Heart left ventricle (tissue), 16 donors: ENCODE data around the gene MESP1. TPM values are rescaled to one million over a fixed set of nuclear protein-coding genes. Genes with fewer than 3 reads are reported as not detected.

Experiments
- ATAC-seq, 4 donors: fragments of 200-7000 bp; cut with Tn5 transposase; one replicate each; pipeline ENCODE4 v1.9.1; 2020 to 2022; ENCODE audit warnings: moderate library complexity in 4 of 4, mild to moderate bottlenecking in 3 of 4, moderate number of reproducible peaks in 1 of 4
- DNase-seq, 5 donors: peaks; one replicate each; pipeline ENCODE4 v3.0.0-alpha.2; 2020
- H3K27ac ChIP-seq, 12 donors: fragments of 200-600 bp; sonication (generic) in 4 of 12; one replicate each; pipeline versions ENCODE4 v1.5.0 to v1.8.0; 2016 to 2022; ENCODE audit warnings: mild to moderate bottlenecking in 2 of 12
- H3K27me3 ChIP-seq, 9 donors: fragments of 200-600 bp; sonication (generic) in 2 of 9; one replicate each; pipeline versions ENCODE4 v1.5.1 to v1.8.0; 2016 to 2022; ENCODE audit warnings: mild to moderate bottlenecking in 3 of 9
- H3K36me3 ChIP-seq, 9 donors: fragments of 200-600 bp; sonication (generic) in 2 of 9; one replicate each; pipeline versions ENCODE4 v1.5.0 to v1.8.0; 2018 to 2022; ENCODE audit warnings: mild to moderate bottlenecking in 2 of 9
- H3K4me1 ChIP-seq, 12 donors: fragments of 200-600 bp; sonication (generic) in 4 of 12; one replicate each; pipeline versions ENCODE4 v1.5.0 to v1.8.0; 2016 to 2022; ENCODE audit warnings: mild to moderate bottlenecking in 3 of 12
- H3K4me3 ChIP-seq, 12 donors: fragments of 200-600 bp; sonication (generic) in 4 of 12; one replicate each; pipeline versions ENCODE4 v1.5.0 to v1.8.0; 2017 to 2022; ENCODE audit warnings: mild to moderate bottlenecking in 9 of 12, moderate library complexity in 4 of 12
- H3K9me3 ChIP-seq, 12 donors: fragments of 200-600 bp; sonication (generic) in 4 of 12; one replicate each; pipeline versions ENCODE4 v1.5.0 to v1.8.0; 2016 to 2022; ENCODE audit warnings: mild to moderate bottlenecking in 1 of 12
- POLR2A ChIP-seq, 2 donors: fragments of 450-650 bp; IDR thresholded peaks; one replicate each; pipeline ENCODE4 v1.6.1; 2017; ENCODE audit warnings: antibody characterized with exemption in 2 of 2, mild to moderate bottlenecking in 2 of 2, moderate library complexity in 2 of 2
- WGBS, 4 donors: extraction: QIAGEN DNeasy Blood & Tissue Kit in 2 of 4; methylation state at CpG; one replicate each; pipeline versions ENCODE4 v1.1.5 to v1.1.7; 2013 to 2018; 5-methylcytosine and 5-hydroxymethylcytosine counted together
- intact Hi-C, 10 donors: fragments of 100-400 bp; cut with DNase I; formaldehyde crosslinking; loops; one replicate each; pipeline versions ENCODE4 v1.11.1 to v1.14.2; 2022
- polyA plus RNA-seq, 2 donors: library from polyadenylated mRNA; stranded (reverse); fragments of 200-250 nt; gene quantifications; one replicate each; pipeline ENCODE4 v1.2.3, GENCODE V29; 2013
- total RNA-seq, 9 donors: library from RNA; depleted of rRNA in 2 of 9; stranded (reverse); fragments of >200 nt in 2 of 9; fragmentation: NEBNext Ultra II Directional in 3 of 9; extraction: Animal tissue kit (Norgen Biotek cat#: 25700) in 3 of 9; gene quantifications; one replicate each; pipeline versions ENCODE4 v1.1.0 to v1.2.4, GENCODE V29; 2016 to 2023
- TF ChIP-seq, protein P1 (sequence below), 12 donors: fragments of 200-600 bp; sonication (generic) in 4 of 12; IDR thresholded peaks; one replicate each; pipeline versions ENCODE4 v1.5.0 to v1.8.0; 2018 to 2022; ENCODE audit warnings: antibody characterized with exemption in 12 of 12, mild to moderate bottlenecking in 5 of 12
- donor health status: ischemic (EF 13 %, LVEDD 7.1; RV severe dilation, severe dysfunction).
- donor health status: healthy with polysubstance abuse.
- donor health status: DM: no; HTN: yes; CAD: no.
- donor health status: DM: no; HTN: no; CAD: no.
- donor health status: ischemic (EF 25% LVEDD 6.9; RV normal size, moderate dysfunction).
- donor health status: ischemic (EF 25% LVEDD 5.7; RV mildly dilated, moderate dysfunction).
- donor health status: healthy.
- donor health status: DM: yes; HTN: yes; CAD: no.
- donor health status: ischemic (EF 35%, LVEDD 5.7; RV mildly dilated, moderate dysfunction).
- donor health status: nonischemic (EF 11% LVEDD 7.7; RV severe dilation, severe dysfunction).
- donor health status: DM: yes; HTN: yes; CAD: no.
- donor health status: PGD.
- donor health status: ischemic (EF 29% LVEDD 5.4; RV normal size, mild dysfunction).
- donor health status: nonischemic (EF 23%, LVEDD 6.1; RV moderate dilation, normal function).

Gene MESP1
- total and polyA plus RNA-seq, 11 donors = 0.43 to 6.9 (median 5.1) TPM

DNA sequence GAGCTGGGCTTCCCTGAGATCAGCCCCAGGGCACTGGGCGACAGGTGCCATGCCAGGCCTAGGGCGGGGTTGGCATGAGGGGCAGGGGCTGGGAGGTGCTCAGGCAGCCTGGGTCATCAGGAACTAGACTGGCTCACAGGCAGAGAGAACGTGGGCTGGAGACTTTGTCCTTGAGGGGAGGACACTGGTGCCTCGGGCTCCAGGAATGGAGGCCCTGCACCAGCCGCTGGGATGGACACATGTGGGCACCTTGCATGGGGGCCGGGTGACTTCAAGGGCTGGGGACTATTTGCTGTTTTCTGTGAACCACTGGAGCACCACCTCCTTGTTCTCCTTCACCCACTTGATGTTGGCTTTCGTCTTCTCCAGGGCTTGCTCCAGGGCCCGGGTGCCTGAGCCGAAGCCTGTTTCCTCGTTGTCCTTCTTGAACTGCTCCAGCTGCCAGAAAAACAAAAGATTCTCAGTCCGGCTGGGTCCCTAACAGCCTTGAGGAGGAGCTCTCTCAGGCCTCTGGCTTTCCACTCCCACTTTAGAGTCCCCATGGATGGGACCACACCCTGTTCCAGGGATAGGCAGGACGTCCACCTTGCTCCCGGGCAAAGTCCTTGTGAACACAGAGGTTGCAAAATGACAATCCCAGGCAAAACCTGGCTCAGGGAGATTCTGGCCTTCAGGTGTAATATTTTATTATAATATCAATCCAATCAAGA lies 34.2 kb upstream of the MESP1 start:
- intact Hi-C loops = no loop called here
- ATAC-seq = peak in 1 of 4 donors; percentile 42
- TF ChIP-seq POLR2A (IDR thresholded peaks at IDR 0.05) = no peak
- TF ChIP-seq, protein P1, sequence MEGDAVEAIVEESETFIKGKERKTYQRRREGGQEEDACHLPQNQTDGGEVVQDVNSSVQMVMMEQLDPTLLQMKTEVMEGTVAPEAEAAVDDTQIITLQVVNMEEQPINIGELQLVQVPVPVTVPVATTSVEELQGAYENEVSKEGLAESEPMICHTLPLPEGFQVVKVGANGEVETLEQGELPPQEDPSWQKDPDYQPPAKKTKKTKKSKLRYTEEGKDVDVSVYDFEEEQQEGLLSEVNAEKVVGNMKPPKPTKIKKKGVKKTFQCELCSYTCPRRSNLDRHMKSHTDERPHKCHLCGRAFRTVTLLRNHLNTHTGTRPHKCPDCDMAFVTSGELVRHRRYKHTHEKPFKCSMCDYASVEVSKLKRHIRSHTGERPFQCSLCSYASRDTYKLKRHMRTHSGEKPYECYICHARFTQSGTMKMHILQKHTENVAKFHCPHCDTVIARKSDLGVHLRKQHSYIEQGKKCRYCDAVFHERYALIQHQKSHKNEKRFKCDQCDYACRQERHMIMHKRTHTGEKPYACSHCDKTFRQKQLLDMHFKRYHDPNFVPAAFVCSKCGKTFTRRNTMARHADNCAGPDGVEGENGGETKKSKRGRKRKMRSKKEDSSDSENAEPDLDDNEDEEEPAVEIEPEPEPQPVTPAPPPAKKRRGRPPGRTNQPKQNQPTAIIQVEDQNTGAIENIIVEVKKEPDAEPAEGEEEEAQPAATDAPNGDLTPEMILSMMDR (IDR thresholded peaks at IDR 0.05) = no peak
- Histone ChIP-seq H3K9me3 (peaks cover 0 to 21% (median 3%) of the 10 kb centered on the region in 12 donors), H3K27me3 (no peaks in the 10 kb centered on the region), H3K27ac (no peak overlapping the region), H3K4me1 (peaks cover 0 to 25% (median 0%) of the 10 kb centered on the region in 12 donors), H3K36me3 (peaks cover 0 to 26% (median 0%) of the 10 kb centered on the region in 9 donors), H3K4me3 (no peak overlapping the region)
- DNase-seq = no peak
- WGBS, 4 donors = 66 to 80% (median 71%) methylated on average over 9 to 13 of the region's 13 CpGs

DNA sequence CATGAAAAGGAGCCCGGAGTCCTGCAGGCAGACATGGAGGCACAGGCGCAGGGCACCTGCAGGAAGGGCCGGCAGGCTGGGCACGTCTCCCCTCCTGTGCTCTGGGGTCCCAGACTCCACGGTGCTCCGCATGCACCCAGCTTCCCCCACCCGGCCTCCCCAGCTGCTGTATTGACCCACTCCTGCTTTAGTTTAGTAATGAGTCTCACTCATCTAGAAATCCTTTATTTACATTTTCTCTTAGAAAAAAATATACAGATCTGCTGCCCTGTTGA lies 33.6 kb upstream of the MESP1 start:
- Histone ChIP-seq H3K27me3 (no peaks in the 10 kb centered on the region), H3K4me1 (peaks cover 0 to 26% (median 0%) of the 10 kb centered on the region in 12 donors), H3K27ac (no peak overlapping the region), H3K36me3 (peaks cover 0 to 25% (median 0%) of the 10 kb centered on the region in 9 donors), H3K9me3 (peaks cover 0 to 21% (median 3%) of the 10 kb centered on the region in 12 donors), H3K4me3 (no peak overlapping the region)
- intact Hi-C loops = loop anchor here in 1 of 10 donors (5.0 kb wide), 1 partner anchor 38 kb away; no protein-coding TSS in a partner anchor
- TF ChIP-seq POLR2A (IDR thresholded peaks at IDR 0.05) = no peak
- TF ChIP-seq, protein P1 (IDR thresholded peaks at IDR 0.05) = no peak
- no peak for ATAC-seq
- no peak for DNase-seq
- 92 to 99% (median 95%) methylated on average over 7 of the region's 7 CpGs for WGBS, 4 donors

- TF ChIP-seq, protein P1 (IDR thresholded peaks at IDR 0.05) = no peak
- TF ChIP-seq POLR2A (IDR thresholded peaks at IDR 0.05) = no peak
- Histone ChIP-seq H3K4me3 (no peak overlapping the region), H3K4me1 (peaks cover 0 to 26% (median 0%) of the 10 kb centered on the region in 12 donors), H3K36me3 (peaks cover 0 to 21% (median 0%) of the 10 kb centered on the region in 9 donors), H3K27ac (no peak overlapping the region), H3K9me3 (peaks cover 0 to 21% (median 3%) of the 10 kb centered on the region in 12 donors), H3K27me3 (no peaks in the 10 kb centered on the region)
- peak in 1 of 4 donors; percentile 27 for ATAC-seq
- 88 to 91% (median 90%) methylated on average over 11 to 15 of the region's 15 CpGs for WGBS, 4 donors
- DNase-seq = no peak
- intact Hi-C loops = loop anchor here in 1 of 10 donors (5.0 kb wide), 1 partner anchor 38 kb away; no protein-coding TSS in a partner anchor
These were observed 33.0 kb upstream of the MESP1 start for GRCh38 chr15:89783861-89784685.
